H1 (cell line): ENCODE measurements around the gene PRRG4.

Experiments used
- JUND ChIP-seq: IDR thresholded peaks from 2 replicates; pipeline ENCODE4 v1.6.1; 2011; ENCODE audit warnings: mild to moderate bottlenecking, improper control_type of control experiment, low read length
- MAFK ChIP-seq: IDR thresholded peaks from 2 replicates; pipeline ENCODE4 v1.6.1; 2012; ENCODE audit warnings: low read depth, mild to moderate bottlenecking, improper control_type of control experiment, low read length
- POLR2AphosphoS5 ChIP-seq: IDR thresholded peaks from 2 replicates; pipeline ENCODE4 v1.6.1; 2011; ENCODE audit warnings: low read depth, low read length
- TEAD4 ChIP-seq: IDR thresholded peaks from 2 replicates; pipeline ENCODE4 v1.6.1; 2012; ENCODE audit warnings: low read depth, low read length, inconsistent platforms, mixed read lengths
- YY1 ChIP-seq: IDR thresholded peaks from 2 replicates; pipeline ENCODE4 v1.6.1; 2011; ENCODE audit warnings: low read depth, mild to moderate bottlenecking, low read length
- TF ChIP-seq, protein P1 (sequence below), 3 experiments: IDR thresholded peaks; 1 replicate in 2 of 3; 2 replicates in 1 of 3; pipeline versions ENCODE4 v1.5.1 to v1.6.1; 2011; ENCODE audit warnings: low read length in 3 of 3, mild to moderate bottlenecking in 3 of 3, inconsistent platforms in 2 of 3, low read depth in 1 of 3, moderate library complexity in 1 of 3; ENCODE audit not compliant: insufficient read depth in 1 of 3; ENCODE audit errors: control extremely low read depth in 1 of 3
- TF ChIP-seq, protein P2 (sequence below): IDR thresholded peaks from 2 replicates; pipeline ENCODE4 v1.6.1; 2011; ENCODE audit warnings: low read length, improper control_type of control experiment
- TF ChIP-seq, protein P3 (sequence below): IDR thresholded peaks from 2 replicates; pipeline ENCODE4 v1.6.1; 2012; ENCODE audit warnings: low read length, inconsistent platforms
- TF ChIP-seq, protein P4 (sequence below): IDR thresholded peaks from 2 replicates; pipeline ENCODE4 v1.6.1; 2012; ENCODE audit warnings: inconsistent platforms

DNA sequence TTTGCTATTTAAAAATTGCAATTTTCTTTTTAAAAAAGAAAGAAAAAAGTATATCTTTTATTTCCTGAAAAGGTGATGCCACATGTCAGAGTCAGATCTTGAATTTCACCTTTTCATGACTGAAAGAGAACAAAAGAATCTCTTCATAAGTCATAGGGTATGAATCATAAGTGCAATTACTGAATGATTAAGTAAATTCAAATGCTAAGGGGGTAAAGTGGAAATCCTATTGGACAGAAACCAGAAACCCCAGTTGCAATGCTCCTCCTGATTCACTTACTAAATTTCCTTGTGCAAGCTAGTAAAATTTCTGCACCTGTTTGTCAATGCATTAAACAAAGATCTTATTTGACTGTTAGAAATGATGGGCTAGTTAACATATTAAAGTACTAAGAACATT is 8.2 kb upstream of the PRRG4 start:
- TF ChIP-seq JUND (no peak), YY1 (no peak), TEAD4 (no peak), MAFK (no peak), POLR2AphosphoS5 (no peak)
- TF ChIP-seq, protein P1, sequence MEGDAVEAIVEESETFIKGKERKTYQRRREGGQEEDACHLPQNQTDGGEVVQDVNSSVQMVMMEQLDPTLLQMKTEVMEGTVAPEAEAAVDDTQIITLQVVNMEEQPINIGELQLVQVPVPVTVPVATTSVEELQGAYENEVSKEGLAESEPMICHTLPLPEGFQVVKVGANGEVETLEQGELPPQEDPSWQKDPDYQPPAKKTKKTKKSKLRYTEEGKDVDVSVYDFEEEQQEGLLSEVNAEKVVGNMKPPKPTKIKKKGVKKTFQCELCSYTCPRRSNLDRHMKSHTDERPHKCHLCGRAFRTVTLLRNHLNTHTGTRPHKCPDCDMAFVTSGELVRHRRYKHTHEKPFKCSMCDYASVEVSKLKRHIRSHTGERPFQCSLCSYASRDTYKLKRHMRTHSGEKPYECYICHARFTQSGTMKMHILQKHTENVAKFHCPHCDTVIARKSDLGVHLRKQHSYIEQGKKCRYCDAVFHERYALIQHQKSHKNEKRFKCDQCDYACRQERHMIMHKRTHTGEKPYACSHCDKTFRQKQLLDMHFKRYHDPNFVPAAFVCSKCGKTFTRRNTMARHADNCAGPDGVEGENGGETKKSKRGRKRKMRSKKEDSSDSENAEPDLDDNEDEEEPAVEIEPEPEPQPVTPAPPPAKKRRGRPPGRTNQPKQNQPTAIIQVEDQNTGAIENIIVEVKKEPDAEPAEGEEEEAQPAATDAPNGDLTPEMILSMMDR (IDR thresholded peaks at IDR 0.05; ENCODE audit: control extremely low read depth in 1 of 3, insufficient read depth in 1 of 3, low read depth in 1 of 3, low read length in 3 of 3), result no peak
- TF ChIP-seq, protein P2, sequence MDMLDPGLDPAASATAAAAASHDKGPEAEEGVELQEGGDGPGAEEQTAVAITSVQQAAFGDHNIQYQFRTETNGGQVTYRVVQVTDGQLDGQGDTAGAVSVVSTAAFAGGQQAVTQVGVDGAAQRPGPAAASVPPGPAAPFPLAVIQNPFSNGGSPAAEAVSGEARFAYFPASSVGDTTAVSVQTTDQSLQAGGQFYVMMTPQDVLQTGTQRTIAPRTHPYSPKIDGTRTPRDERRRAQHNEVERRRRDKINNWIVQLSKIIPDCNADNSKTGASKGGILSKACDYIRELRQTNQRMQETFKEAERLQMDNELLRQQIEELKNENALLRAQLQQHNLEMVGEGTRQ, result no peak
- TF ChIP-seq, protein P3, sequence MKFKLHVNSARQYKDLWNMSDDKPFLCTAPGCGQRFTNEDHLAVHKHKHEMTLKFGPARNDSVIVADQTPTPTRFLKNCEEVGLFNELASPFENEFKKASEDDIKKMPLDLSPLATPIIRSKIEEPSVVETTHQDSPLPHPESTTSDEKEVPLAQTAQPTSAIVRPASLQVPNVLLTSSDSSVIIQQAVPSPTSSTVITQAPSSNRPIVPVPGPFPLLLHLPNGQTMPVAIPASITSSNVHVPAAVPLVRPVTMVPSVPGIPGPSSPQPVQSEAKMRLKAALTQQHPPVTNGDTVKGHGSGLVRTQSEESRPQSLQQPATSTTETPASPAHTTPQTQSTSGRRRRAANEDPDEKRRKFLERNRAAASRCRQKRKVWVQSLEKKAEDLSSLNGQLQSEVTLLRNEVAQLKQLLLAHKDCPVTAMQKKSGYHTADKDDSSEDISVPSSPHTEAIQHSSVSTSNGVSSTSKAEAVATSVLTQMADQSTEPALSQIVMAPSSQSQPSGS, result no peak
- TF ChIP-seq, protein P4, sequence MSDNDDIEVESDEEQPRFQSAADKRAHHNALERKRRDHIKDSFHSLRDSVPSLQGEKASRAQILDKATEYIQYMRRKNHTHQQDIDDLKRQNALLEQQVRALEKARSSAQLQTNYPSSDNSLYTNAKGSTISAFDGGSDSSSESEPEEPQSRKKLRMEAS, result no peak
